PC-9 (cell line): Measurements from ENCODE around the gene PRKAG2. TPM values are rescaled to one million over a fixed set of nuclear protein-coding genes. Genes with fewer than 3 reads are reported as not detected.
A peak's percentile ranks its signal among the peaks of the same experiment; 100 is the strongest.

Experiments used
- BruUV-seq: library from RNA; stranded (reverse); fragments of 400-500 nt; replicated peaks from 2 replicates; lab custom pipeline; 2021; lab: Mats Ljungman, UMichigan
- CTCF ChIA-PET: fragments of 300-600 bp; sonication (Branson Sonifier 250); formaldehyde crosslinking; loops from one replicate; lab custom pipeline; 2022; ENCODE audit warnings: antibody characterized with exemption; lab: Charles Lee
- POLR2A ChIA-PET: fragments of 300-600 bp; sonication (Branson Sonifier 250); formaldehyde crosslinking; loops from one replicate; lab custom pipeline; 2022; ENCODE audit warnings: antibody characterized with exemption; ENCODE audit not compliant: unreplicated experiment; lab: Charles Lee
- DNase-seq, 2 experiments: peaks; one replicate each; pipeline versions ENCODE4 v3.0.0 to v3.0.0-alpha.2; 2015 to 2022; ENCODE audit warnings: mixed read lengths in 1 of 2
- H2AFZ ChIP-seq: fragments of 200-600 bp; sonication (generic); 2 replicates; pipeline ENCODE4 v1.8.1; 2017; ENCODE audit warnings: antibody characterized with exemption
- H3F3A ChIP-seq: fragments of 200-600 bp; sonication (generic); 2 replicates; pipeline ENCODE4 v1.8.1; 2017; ENCODE audit warnings: antibody characterized with exemption, mild to moderate bottlenecking, low read depth; ENCODE audit not compliant: insufficient read depth
- H3K27ac ChIP-seq: fragments of 200-600 bp; sonication (generic); 2 replicates; pipeline ENCODE4 v1.6.1; 2016; ENCODE audit warnings: mixed run types
- H3K27me3 ChIP-seq: fragments of 200-600 bp; sonication (generic); 2 replicates; pipeline ENCODE4 v1.6.1; 2016; ENCODE audit warnings: low read depth, mixed run types; ENCODE audit not compliant: insufficient read depth
- H3K36me3 ChIP-seq: fragments of 200-600 bp; sonication (generic); 2 replicates; pipeline ENCODE4 v1.6.1; 2016; ENCODE audit warnings: low read depth, mixed run types
- H3K4me1 ChIP-seq: fragments of 200-600 bp; sonication (generic); replicated peaks from 2 replicates; pipeline ENCODE4 v1.6.1; 2016; ENCODE audit warnings: mixed run types; ENCODE audit not compliant: insufficient read depth
- H3K4me2 ChIP-seq: fragments of 200-600 bp; sonication (generic); 2 replicates; pipeline ENCODE4 v1.6.1; 2017; ENCODE audit warnings: mixed run types
- H3K4me3 ChIP-seq: fragments of 200-600 bp; sonication (generic); 2 replicates; pipeline ENCODE4 v1.6.1; 2016; ENCODE audit warnings: mixed run types
- H3K79me2 ChIP-seq: fragments of 200-600 bp; sonication (generic); 2 replicates; pipeline ENCODE4 v1.6.1; 2017; ENCODE audit warnings: low read depth, mixed run types
- H3K9me2 ChIP-seq: fragments of 200-600 bp; sonication (generic); 2 replicates; pipeline ENCODE4 v1.8.1; 2017; ENCODE audit warnings: mild to moderate bottlenecking; ENCODE audit not compliant: insufficient read depth
- H3K9me3 ChIP-seq: fragments of 200-600 bp; sonication (generic); 2 replicates; pipeline ENCODE4 v1.8.1; 2016; ENCODE audit warnings: low read depth; ENCODE audit not compliant: insufficient read depth
- H4K20me1 ChIP-seq: fragments of 200-600 bp; sonication (generic); 2 replicates; pipeline ENCODE4 v1.8.1; 2017; ENCODE audit not compliant: insufficient read depth
- CTCF ChIP-seq: fragments of 200-600 bp; sonication (generic); conservative IDR thresholded peaks from 2 replicates; pipeline ENCODE4 v1.6.1; 2017; ENCODE audit warnings: mixed run types, antibody characterized with exemption, mild to moderate bottlenecking, moderate library complexity
- EZH2 ChIP-seq: fragments of 200-600 bp; sonication (generic); IDR thresholded peaks from 2 replicates; pipeline ENCODE4 v1.8.0; 2017; ENCODE audit warnings: antibody characterized with exemption, low read depth
- intact Hi-C: fragments of 100-400 bp; cut with micrococcal nuclease; formaldehyde crosslinking; loops from one replicate; pipeline ENCODE4 v1.10.0; 2022; ENCODE audit not compliant: unreplicated experiment
- total RNA-seq: library from RNA; stranded (reverse); gene quantifications from 2 replicates; pipeline ENCODE4 v1.2.3, GENCODE V29; 2021

Gene PRKAG2
- total RNA-seq, 1 experiment from 2014 or later, result 37.3 TPM

- Histone ChIP-seq H4K20me1 (no peaks in the 10 kb centered on the region), H3K4me1 (peaks cover 6% of the 10 kb centered on the region; the same call in 1 of the 2 replicates), H3K4me3 (no peak overlapping the region), H3K36me3 (no peaks in the 10 kb centered on the region), H3K4me2 (no peak overlapping the region), H3K79me2 (no peaks in the 10 kb centered on the region), H2AFZ (no peak overlapping the region), H3K27me3 (peaks cover 13% of the 10 kb centered on the region), H3F3A (peaks cover 9% of the 10 kb centered on the region; the same call in 1 of the 2 replicates), H3K9me2 (no peaks in the 10 kb centered on the region), H3K27ac (no peak overlapping the region), H3K9me3 (no peaks in the 10 kb centered on the region)
- intact Hi-C loops, result loop anchor here (5.0 to 10.0 kb wide), 2 partner anchors 299 to 561 kb away; no protein-coding TSS in a partner anchor
- BruUV-seq, result no TSS peak
- TF ChIP-seq CTCF (no peak), EZH2 (no peak)
- ChIA-PET POLR2A (no interaction called here), CTCF (no interaction called here)
- no peak for DNase-seq
Measured at GRCh38 chr7:151873402-151873965, 3.4 kb downstream of the PRKAG2 start.

GRCh38 chr7:151872531-151873401 is 4.1 kb downstream of the PRKAG2 start:
- peaks cover 9% of the 10 kb centered on the region; the same call in 1 of the 2 replicates for H3F3A ChIP-seq
- intact Hi-C loops, result loop anchor here (5.0 to 10.0 kb wide), 2 partner anchors 298 to 560 kb away; no protein-coding TSS in a partner anchor
- no peaks in the 10 kb centered on the region for H3K9me3 ChIP-seq
- no peak overlapping the region for H2AFZ ChIP-seq
- H3K4me2 ChIP-seq, result no peak overlapping the region
- H3K36me3 ChIP-seq, result no peaks in the 10 kb centered on the region
- H4K20me1 ChIP-seq, result no peaks in the 10 kb centered on the region
- no peak overlapping the region for H3K4me3 ChIP-seq
- TF ChIP-seq EZH2 (no peak), CTCF (no peak)
- BruUV-seq, result no TSS peak
- H3K4me1 ChIP-seq, result peaks cover 6% of the 10 kb centered on the region; the same call in 1 of the 2 replicates
- H3K79me2 ChIP-seq, result no peaks in the 10 kb centered on the region
- no peak overlapping the region for H3K27ac ChIP-seq
- ChIA-PET POLR2A (no interaction called here), CTCF (no interaction called here)
- H3K27me3 ChIP-seq, result peaks cover 8% of the 10 kb centered on the region; the same call in 1 of the 2 replicates
- no peaks in the 10 kb centered on the region for H3K9me2 ChIP-seq
- DNase-seq, result no peak

GRCh38 chr7:151871904-151872303 is 5.0 kb downstream of the PRKAG2 start:
- POLR2A ChIA-PET, result no interaction called here
- Histone ChIP-seq H2AFZ (no peak overlapping the region), H3K27ac (no peak overlapping the region), H3K36me3 (no peaks in the 10 kb centered on the region), H3K4me1 (peaks cover 6% of the 10 kb centered on the region; the same call in 1 of the 2 replicates), H3K79me2 (no peaks in the 10 kb centered on the region), H3K4me3 (no peak overlapping the region), H3F3A (peaks cover 9% of the 10 kb centered on the region; the same call in 1 of the 2 replicates), H3K9me2 (no peaks in the 10 kb centered on the region), H3K4me2 (no peak overlapping the region), H3K9me3 (no peaks in the 10 kb centered on the region), H4K20me1 (no peaks in the 10 kb centered on the region), H3K27me3 (peaks cover 8% of the 10 kb centered on the region; the same call in 1 of the 2 replicates)
- peak; percentile 42; the same call in 1 of the 2 replicates for TF ChIP-seq CTCF
- no peak for TF ChIP-seq EZH2
- peak in 1 of 2 experiments; percentile 20 for DNase-seq
- CTCF ChIA-PET, result no interaction called here
- BruUV-seq, result no TSS peak
- intact Hi-C loops, result loop anchor here (5.0 to 10.0 kb wide), 2 partner anchors 297 to 560 kb away; no protein-coding TSS in a partner anchor
